ENCODE data around the gene MGAM2. TPM values are rescaled to one million over a fixed set of nuclear protein-coding genes. Genes with fewer than 3 reads are reported as not detected.

The MGAM2 gene
- total and polyA plus RNA-seq, 2 of the 4 experiments (the other 2 are of a cell fraction), result not detected

GRCh38 chr7:142181211-142181610 lies 69.7 kb downstream of the MGAM2 start:
- POLR2A ChIA-PET (ENCODE audit: unreplicated experiment), result no interaction called here
- Histone ChIP-seq H3K14ac (replicated peaks; ENCODE audit: low read depth, low read length) (no peak overlapping the region), H3K9ac (ENCODE audit: low read depth, low read length) (no peak overlapping the region), H4K20me1 (ENCODE audit: insufficient read depth, low read length) (no peaks in the 10 kb centered on the region), H3K79me1 (ENCODE audit: low read depth in 1 of 2, low read length in 2 of 2) (no peaks in the 10 kb centered on the region), H3K4me1 (ENCODE audit: control insufficient read depth, insufficient read depth, low read length) (no peaks in the 10 kb centered on the region), H2BK5ac (ENCODE audit: low read depth, low read length, poor library complexity, severe bottlenecking) (no peak overlapping the region), H2AFZ (replicated peaks; ENCODE audit: low read length, poor library complexity) (no peak overlapping the region), H3K18ac (ENCODE audit: low read depth, low read length) (no peak overlapping the region), H2BK120ac (ENCODE audit: low read depth, low read length) (no peak overlapping the region), H3K4ac (ENCODE audit: low read depth, low read length) (no peak overlapping the region), H3K36me3 (ENCODE audit: control insufficient read depth, insufficient read depth, low read length) (no peaks in the 10 kb centered on the region), H3K27ac (ENCODE audit: insufficient read depth, low read length) (no peak overlapping the region), H2BK20ac (ENCODE audit: low read depth, low read length) (no peak overlapping the region), H2AK9ac (replicated peaks; ENCODE audit: low read depth, low read length, poor library complexity) (no peak overlapping the region), H4K8ac (ENCODE audit: low read depth in 2 of 2, low read length in 2 of 2) (no peak overlapping the region), H3K9me1 (ENCODE audit: insufficient read depth, low read length) (no peaks in the 10 kb centered on the region), H3K27me3 (ENCODE audit: control insufficient read depth, insufficient read depth, low read length) (no peaks in the 10 kb centered on the region), H3K9me3 (ENCODE audit: control insufficient read depth, insufficient read depth, low read length) (peaks cover 17% of the 10 kb centered on the region), H2BK15ac (ENCODE audit: low read depth, low read length) (no peak overlapping the region), H2AK5ac (ENCODE audit: low read depth, low read length) (no peak overlapping the region), H4K5ac (ENCODE audit: low read depth, low read length) (no peak overlapping the region), H3K56ac (ENCODE audit: extremely low read depth, insufficient read depth, low read length) (no peak overlapping the region), H4K91ac (ENCODE audit: insufficient read depth, low read depth, low read length) (no peak overlapping the region), H3K4me2 (ENCODE audit: low read depth, low read length) (no peak overlapping the region), H3K23ac (ENCODE audit: low read depth, low read length) (no peak overlapping the region), H3K4me3 (ENCODE audit: insufficient read depth, low read depth, low read length) (no peak overlapping the region)
- DNase-seq (no peak), ATAC-seq (ENCODE audit: low read depth) (no peak)
- BruUV-seq (replicated peaks), result no TSS peak
- intact Hi-C loops (cut with micrococcal nuclease), result no loop called here
- CTCF ChIA-PET, result interaction anchor here (1.5 kb wide), 1 partner anchor 17 kb away, joined by 3 read pairs; no protein-coding TSS in a partner anchor
- no CpG with 5 or more reads among the region's 2 CpGs for WGBS, 2 experiments (ENCODE audit: extremely low coverage in 2 of 2, insufficient read length in 1 of 2)
- TF ChIP-seq CTCF (conservative IDR thresholded peaks at IDR 0.05; ENCODE audit: low read depth, low read length) (no peak), BHLHE40 (IDR thresholded peaks at IDR 0.05; ENCODE audit: low read depth, low read length) (no peak), ELK1 (IDR thresholded peaks at IDR 0.05; ENCODE audit: borderline replicate concordance, low read depth, low read length) (no peak), MAFK (IDR thresholded peaks at IDR 0.05; ENCODE audit: low read depth, low read length) (no peak), POLR2A (IDR thresholded peaks at IDR 0.05; ENCODE audit: low read depth, low read length) (no peak), SMC3 (IDR thresholded peaks at IDR 0.05; ENCODE audit: low read depth, low read length) (no peak), CHD1 (IDR thresholded peaks at IDR 0.05; ENCODE audit: low read depth, low read length) (no peak), MAZ (IDR thresholded peaks at IDR 0.05; ENCODE audit: borderline replicate concordance, low read depth, low read length) (no peak), FOS (IDR thresholded peaks at IDR 0.05; ENCODE audit: low read depth, low read length) (no peak), MXI1 (IDR thresholded peaks at IDR 0.05; ENCODE audit: borderline replicate concordance, low read depth, low read length) (no peak), NFE2L2 (IDR thresholded peaks at IDR 0.05; ENCODE audit: low read depth, low read length) (no peak), RFX5 (IDR thresholded peaks at IDR 0.05; ENCODE audit: low read depth, low read length) (no peak), USF2 (IDR thresholded peaks at IDR 0.05; ENCODE audit: low read depth, low read length) (no peak)
- dilution Hi-C loops (cut with HindIII; ENCODE audit: low sequenced_read_pairs, unreplicated experiment), result no loop called here
- in situ Hi-C loops (cut with MboI; ENCODE audit: low sequenced_read_pairs), result no loop called here

All from IMR-90 (cell line).